ENCODE results near the gene EPHA3.

The EPHA3 gene

DNA sequence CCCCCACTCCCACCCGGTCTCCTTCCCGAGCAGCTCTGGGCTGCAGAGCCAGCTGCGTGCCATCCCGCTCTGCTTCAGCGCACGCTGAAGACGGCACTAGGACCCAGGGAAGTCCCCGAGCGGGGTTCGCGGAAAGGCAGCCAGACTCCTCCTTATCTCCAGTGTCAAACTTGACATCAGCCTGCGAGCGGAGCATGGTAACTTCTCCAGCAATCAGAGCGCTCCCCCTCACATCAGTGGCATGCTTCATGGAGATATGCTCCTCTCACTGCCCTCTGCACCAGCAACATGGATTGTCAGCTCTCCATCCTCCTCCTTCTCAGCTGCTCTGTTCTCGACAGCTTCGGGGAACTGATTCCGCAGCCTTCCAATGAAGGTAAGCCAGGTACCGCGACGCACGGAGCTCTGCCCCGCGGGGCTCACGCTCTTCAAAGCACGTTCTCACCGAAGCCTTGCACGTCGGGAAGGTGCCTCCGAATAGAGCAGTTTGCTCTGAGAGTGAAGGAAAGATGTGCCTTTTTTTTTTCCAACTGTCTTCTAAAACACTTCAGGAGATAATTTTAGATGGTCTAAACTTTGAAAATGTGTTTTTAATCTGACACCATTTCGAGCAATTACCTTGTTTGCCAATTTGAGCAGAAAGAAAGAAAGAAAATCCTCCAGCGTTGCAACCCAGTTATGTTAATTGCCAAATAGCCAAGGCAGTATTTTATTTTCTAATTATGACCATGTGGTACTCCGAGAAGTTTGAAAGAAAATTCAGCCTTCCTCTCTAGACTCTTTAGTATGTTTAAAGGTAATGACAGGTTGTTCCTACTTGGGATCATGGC lies at the start of gene EPHA3:
EPHA3 (plus strand) TSS at position 161 of the 830 bp plus-strand sequence; CDS start at position 289, 128 bp downstream.
- peak; percentile 15 for DNase-seq (ENCODE audit: low read depth)

DNA sequence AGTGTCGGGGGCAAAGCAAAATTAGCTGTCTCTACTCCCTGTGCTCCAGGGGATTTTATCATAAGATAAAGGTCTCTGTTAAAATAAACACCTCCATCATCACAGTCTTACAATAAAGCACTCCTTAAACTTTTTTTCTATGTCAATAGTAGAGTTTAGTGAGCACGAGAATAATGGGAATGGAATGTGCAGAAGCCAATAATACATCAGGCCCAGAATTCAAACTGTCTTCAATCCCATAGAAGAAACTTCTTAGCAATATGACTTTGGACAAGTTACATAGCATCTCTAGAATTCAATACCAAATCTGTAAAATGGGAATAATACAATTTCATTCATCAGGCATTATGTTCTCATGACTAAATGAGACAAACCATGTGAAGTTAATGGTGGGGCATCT lies 49.0 kb upstream of the EPHA3 start:
- DNase-seq (ENCODE audit: low read depth): no peak

DNA sequence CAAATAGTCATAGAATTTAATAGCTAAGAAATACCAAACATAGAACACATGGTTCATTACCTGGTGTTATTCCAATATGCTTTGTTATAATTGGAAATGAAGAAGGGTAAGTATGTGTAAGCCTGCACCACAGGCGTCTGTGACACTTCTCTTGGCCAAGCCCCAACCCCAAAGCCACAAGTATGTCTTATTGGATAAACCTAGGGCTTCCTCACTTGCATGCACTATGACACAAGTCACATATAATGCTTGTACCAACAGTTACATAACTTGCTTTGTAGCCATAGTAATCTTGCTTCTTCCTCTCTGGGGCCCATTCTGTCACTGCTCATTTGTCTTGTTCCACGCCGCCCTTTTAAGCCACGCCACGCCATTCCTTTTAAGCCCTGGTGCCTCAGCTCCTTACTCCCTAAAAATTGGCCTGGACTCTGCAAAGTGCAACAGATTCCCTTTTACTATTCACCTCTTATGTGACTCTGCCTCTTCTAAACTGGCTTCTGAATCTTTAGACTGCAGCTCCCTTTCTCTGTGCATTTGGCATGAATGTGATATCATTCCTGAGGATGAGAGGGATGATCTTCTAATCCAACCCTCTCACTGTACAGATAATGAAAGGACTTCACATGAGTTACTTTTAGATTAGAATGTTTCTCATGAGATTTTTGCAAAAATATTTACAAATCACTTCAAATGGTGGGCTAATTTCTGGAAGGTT lies 48.1 kb upstream of the EPHA3 start:
- no peak for DNase-seq (ENCODE audit: low read depth)

DNA sequence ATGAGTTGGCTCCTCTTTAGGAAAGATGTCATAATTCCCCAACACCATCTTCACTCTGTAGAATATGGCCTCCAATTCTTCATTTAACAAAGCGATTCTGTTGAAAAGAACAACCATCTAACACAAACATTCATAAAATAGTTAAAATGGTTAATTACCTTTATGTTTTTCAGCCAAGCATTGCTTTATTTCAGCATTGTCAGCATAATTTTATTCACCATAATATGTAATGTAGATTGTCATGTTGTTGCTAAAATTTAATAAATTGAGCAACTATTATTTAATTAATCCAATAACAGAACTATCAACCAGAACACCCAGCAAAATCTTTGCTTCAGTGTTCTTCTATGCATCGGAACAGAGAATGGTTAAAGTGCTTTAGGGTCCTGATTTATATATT lies 46.2 kb upstream of the EPHA3 start:
- no peak for DNase-seq (ENCODE audit: low read depth)

DNA sequence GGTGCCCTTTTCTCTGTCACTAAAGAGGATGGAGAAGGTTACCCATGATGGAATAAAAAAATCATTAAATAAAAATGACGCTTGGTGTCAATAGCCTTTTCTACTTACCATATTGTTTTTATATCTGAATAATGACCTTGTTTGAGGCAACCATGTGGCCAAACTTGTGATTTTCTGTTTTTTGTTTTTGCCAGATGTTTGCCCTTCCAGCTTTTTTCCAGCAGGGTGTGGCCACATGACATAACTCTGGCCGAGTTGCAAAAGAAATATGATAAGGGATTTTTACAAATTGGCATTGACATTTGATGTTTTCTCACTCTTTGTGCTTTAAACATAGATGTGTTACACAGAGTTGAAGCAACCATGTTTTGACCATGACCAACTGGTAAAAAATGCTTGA lies 39.7 kb upstream of the EPHA3 start:
- DNase-seq (ENCODE audit: low read depth): no peak

DNA sequence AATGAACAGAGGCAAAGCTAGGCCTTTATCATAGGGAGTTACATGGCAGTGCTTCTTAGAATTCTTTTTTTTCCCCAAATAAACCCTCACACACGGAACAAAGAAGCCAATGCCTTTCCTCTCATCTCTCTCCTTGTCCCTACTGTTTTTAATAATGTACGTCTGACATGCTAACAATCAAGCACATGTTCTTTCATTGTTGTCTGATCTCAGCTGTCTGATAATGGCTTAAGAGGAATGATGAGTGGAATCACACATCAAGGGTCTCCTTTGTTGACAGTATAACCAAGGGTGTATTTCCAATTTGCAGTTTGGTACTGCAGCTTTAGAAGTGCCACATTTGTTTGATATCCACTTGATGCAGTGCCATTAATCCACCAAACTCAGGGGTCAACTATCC lies 34.8 kb upstream of the EPHA3 start:
- no peak for DNase-seq (ENCODE audit: low read depth)

DNA sequence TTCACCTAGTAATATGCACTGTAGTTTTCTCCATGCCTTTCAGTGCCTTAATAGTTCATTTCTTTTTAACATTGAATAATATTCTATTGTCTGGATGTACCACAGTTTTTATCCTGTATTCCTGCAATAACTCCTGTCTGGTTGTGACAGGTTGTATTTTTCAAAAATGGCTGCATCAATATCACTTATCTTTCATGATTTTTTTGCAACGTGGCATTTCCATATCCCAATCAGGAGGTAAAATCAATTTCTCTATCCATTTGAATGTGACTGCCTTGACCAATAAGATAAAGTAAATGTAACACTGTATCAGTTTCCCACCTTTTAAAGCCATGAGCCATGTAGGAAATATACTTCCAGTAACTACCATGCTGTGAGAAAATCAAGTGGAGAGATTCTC lies 27.5 kb upstream of the EPHA3 start:
- no peak for DNase-seq (ENCODE audit: low read depth)

DNA sequence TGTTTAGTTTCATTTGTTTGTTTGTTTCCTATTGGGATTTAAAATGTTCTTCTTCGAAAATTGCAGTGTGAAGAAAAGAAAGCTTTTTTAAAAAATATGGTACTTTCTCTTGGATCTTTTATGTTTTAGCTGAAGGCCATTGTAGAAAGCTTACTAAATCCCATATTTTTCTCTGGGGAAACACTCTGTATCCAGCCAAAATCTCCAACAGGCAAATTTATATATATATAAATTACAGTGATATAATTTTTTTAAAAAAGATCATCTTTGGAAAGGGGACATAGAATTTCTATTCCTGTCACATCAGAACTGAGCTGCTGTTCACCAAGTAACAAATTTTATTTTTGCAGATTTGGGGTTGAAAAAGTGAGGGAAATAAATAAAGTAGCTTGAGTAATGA lies 19.6 kb upstream of the EPHA3 start:
- DNase-seq (ENCODE audit: low read depth): no peak

DNA sequence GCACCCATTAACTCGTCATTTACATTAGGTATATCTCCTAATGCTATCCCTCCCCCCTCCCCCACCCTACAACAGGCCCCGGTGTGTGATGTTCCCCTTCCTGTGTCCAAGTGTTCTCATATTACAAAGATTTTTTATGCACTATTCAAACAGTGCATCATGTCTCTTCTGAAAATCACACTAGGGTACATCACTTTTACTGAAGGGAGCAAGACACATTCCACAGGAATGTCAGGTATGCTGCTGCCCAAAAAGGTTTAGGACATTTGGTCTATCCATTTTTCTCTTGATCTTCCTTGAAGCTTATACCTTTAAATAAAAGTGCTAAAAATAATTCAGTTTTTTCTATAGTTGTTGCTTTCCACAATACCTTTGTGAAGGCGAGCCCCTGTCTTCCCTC lies 9.2 kb upstream of the EPHA3 start:
- DNase-seq (ENCODE audit: low read depth): no peak

DNA sequence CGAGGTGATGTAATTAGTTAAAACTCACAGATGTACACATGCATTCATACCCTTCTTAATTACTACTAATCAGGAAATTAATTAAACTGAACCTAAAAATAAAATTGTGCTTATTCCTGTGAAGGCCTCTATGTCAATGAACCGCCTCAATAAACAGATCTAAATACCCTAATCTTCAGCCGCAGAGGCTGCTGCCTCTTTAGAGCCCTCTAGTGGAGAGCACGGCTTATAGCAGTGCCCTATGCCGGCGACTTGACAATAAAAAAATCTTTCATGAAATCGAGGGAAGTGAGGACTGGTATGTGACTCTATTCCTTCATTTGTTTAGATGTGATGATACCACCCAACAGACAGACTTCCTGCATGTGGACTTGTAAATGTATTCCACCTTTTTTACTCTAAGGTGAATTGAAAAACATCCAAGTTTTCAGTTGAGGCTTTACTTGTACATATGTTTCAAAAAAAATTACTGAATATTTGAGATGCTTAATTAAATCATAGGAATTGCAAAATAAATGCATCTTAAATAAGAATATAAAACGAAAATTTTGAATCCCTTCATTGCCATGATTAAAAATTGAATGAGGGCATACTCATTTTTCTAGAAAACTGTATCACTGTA lies 8.3 kb upstream of the EPHA3 start:
- peak; percentile 14 for DNase-seq (ENCODE audit: low read depth)

DNA sequence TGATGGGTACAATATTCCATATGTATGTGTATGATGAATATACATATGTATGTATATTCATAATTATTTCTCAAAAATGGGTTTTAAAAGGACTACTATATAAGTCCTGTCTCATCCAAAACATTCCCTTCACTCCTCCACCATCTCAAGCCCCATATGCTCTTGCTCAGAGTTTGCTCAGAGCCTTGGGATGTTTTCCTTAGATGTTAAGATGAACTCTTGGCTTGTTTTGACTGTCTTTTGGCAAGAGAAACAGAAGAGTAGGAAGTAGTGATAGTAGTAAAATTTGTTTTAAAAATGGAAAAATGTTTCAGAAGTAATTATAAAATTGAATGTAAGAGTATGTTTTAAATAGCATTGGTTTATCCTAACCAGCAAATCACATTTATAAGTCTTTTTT lies 6.2 kb upstream of the EPHA3 start:
- no peak for DNase-seq (ENCODE audit: low read depth)

DNA sequence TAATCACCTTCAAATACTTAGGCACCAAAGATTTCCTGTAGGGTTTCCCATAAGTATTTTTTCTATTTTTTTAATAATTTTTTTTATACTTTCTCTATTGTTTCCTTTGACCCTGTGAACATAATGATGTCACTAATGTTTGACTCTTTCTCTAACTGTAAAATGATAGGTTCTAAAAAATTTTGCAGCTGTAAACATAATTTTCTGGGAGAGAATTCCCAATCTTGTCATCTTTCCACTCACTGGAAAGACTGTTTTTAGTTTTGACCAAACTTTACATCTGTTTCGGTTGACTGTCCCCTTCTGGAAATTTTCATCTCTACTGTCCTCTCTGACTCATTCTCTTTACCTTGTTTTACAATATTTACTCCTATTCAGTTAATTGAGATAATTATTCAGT lies 5.5 kb upstream of the EPHA3 start:
- no peak for DNase-seq (ENCODE audit: low read depth)

DNA sequence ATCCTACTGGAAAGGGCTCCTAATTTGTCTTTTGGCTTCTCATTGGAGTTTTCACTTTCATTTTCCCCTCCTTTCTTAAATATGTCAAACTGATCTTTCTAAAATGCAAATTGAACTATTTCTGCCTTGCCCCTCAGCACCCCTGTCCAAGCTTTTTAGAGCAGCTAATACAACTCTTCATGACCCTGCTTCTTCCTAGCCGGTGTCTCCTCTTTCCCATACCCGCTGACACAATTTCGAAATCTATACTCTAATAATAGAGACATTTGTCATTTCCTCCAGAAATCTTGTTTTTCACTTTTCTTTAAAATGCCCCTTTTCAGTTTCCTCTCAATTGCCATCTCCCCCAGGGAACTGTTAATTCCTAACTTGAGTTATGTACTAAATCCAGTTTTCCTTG lies 2.9 kb upstream of the EPHA3 start:
- DNase-seq (ENCODE audit: low read depth): no peak

DNA sequence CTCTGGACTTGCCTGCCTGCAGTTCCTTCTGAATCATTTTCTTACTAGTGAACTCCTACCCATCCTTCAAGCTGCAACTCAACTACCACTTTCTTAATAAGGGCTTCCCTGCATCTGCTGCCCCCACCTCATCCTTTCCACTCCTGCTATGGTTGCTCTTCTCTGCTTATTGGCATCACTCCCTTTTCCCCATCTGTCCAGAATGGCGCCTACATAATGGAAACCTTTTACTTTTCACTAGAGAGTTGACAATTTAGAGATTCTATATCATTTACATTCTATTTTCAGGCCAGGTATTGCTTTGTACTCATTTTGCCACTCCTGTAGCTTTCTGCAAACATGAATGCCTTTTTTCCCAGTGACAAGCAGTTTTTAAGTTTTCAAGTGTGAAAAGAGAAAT lies 1.9 kb upstream of the EPHA3 start:
- no peak for DNase-seq (ENCODE audit: low read depth)

DNA sequence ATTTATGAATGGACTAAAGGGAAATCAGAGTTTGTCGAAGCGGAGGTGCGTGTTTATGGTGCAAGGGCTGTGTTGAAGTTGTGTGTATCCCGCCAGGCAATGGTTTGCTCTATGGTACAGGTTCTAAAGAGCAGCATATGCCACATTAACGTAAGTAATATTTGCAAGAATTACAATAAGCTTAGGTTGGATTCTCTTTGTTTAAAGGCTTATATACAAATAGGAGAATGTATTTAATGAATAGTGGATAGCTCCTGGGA lies 800 bp downstream of the EPHA3 start:
- no peak for DNase-seq (ENCODE audit: low read depth)

DNA sequence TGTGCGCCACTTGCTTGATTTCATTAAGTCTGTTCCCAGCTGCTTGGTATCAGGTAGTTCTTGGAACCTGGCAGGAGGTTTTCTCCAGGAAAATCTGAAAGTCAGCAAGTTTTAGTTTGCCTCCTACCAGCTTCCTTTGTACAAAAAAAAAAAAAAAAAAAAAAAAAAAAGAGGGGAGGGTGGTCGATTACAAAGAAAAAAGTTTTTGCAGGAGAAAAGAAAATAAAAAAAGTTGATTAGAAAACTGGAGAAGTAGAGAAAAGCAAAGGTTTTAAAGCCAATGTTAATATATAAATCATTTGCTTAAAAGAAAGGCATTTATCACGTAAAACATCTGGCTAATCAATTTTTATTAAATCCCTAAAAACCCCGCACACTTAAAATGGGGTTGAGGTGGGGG lies 5.9 kb downstream of the EPHA3 start:
- DNase-seq (ENCODE audit: low read depth): no peak

DNA sequence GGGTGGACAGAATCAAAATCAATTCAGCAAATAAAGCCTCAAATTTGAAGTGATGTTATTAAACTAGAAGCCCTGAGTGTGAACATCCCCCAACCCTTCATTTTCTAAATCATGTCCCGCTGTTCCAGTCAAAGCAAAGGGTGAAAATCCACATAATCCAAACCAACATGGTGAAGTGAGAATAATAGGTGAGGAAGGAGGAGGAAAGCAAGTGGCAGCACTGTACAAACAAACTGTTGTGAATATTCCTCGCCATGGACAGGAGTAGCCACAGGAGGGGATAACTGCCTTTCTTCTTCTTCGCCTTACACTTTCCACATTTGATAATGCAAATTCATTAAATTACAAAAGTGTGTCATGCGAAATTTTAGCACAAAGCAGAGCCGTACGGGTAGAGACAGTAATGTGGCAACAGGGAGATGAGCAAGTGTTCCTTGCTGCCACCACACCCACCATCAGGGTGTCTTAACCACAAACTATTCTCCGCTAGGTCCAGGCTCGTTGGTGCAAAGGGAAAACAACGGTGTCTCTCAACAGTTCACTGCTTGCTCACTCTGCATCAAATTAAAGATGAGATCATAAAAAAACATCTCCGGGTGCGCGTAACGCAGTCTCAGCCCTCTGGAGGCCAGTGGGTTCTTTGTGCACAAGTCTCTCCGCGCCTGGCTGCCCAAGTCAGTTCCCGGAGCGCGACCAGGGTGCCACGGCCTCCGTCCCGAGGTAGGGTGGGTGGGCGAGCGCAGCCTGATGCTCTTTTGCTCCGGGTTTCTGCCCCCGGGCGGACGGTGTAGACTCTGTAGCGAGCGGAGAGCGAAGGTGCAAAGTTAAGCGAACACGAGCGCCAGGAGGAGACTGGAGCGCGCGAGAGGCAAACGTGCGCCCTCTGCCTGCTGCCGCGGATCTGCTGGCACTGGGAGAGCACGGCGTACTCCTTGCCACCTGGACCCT lies 6.7 kb downstream of the EPHA3 start:
- peak; percentile 17 for DNase-seq (ENCODE audit: low read depth)

DNA sequence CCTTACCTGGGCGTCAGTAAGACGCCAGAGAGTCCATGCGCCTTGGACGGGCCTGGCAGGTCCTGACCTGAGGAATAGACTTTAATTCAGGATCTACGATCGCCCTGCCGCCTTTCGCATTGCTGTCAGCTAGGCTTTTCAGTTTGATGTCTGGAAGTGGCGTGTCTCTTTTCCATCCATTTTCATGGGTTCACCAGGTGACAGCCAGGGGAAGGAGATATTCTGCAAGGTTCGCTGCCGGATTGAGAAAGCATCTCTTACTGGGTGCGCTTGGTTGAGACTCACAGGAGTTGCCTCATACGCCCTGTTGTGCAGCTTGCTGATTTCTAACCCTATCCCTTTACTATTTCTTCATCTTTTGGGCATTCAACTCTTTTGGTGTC lies 7.4 kb downstream of the EPHA3 start:
- no peak for DNase-seq (ENCODE audit: low read depth)

DNA sequence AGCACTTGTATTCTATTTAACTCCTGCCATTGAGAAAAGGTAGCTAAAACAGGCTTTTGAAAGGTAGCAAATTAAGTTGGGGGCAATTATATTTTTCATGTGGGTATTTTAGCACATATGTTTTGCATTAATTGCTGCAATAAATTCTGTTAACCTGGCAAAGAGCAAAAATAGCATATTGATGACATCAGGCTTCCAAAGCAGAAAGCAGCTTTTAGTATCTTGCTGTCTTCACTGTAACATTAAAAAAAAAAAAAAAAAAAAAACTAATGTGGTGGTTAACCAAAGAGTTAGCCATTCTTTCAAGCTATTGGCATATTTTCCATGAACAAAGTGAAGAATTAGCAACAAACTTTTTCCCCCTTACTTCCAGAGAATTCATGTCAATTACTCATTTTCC lies 9.1 kb downstream of the EPHA3 start:
- DNase-seq (ENCODE audit: low read depth): no peak

DNA sequence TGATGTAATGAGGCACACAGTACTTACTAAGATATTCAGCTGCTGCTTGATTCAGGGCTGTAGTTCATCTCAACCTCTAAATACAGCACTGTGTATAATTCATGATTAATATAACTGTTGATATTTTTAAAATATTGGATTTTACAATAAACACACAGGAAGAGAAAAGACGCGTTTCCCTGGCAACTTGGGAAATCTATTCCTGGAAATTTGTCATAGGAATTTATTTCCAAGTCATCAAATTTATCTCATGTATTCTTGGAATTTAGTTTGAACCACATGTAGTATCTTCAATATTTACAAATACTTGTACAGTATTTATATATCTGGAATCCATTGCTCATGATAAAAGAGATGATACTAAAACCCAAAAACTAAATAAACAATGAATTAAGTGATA lies 30.6 kb downstream of the EPHA3 start:
- DNase-seq (ENCODE audit: low read depth): no peak

DNA sequence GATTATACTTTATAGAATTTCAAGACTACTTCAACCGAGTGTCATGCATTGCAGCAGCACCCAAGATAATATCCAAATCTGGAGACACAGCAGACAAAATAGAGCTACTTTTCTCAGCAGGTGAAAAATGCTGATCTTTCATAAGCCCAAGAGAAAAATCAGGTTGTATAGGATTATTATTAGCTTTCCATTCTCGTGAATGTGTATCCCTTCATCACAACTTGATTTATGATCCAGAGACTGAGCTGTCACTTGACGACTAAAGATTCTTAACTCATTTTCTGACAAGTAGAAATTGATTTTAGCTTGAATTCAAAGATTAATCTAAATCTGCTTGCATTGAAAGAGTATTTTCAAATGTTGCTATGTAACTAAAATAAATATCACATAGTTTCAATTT lies 32.4 kb downstream of the EPHA3 start:
- DNase-seq (ENCODE audit: low read depth): no peak

DNA sequence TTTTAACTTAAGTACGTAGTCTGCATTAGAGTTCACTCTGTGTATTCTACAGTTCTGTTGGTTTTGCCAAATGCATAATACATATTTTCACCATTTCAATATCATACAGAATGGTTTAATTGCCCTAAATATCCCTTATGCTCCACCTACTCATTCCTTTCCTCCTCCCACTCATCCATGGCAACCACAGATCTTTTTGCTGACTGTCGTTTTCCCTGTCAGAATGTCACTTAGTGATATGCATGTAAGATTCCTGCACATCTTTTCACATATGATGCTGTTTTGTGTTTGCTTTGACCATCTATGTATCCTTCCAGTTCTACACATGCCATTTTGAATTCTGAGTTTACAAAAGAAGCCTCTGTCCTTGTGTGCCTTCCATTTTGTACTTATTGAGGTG lies 36.7 kb downstream of the EPHA3 start:
- DNase-seq (ENCODE audit: low read depth): no peak

Measured in activated T-cell treated with anti-CD3 and anti-CD28 coated beads for 24 hours (primary cell).